ENCODE data around the gene FOXJ3.

FOXJ3 gene

DNA sequence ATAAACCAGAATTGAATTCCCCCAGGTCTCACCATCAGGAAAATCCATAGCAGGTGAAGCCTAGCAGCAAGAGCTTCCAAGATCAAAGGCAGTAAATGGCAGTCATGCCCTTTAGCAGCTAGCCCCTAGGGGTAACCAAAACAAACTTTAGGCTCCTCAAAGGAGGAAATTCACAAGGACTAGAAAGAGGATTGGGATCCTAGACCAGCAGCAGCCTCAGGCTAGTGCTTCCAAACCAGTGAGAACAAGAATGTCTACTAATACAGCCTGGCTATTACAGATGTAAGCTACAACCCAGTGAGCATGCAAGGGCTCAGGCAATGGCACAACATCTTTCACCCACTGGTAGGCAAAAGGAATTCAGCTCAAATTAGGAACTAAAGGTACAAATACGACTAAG, 34.4 kb upstream of the FOXJ3 start:
- H3K9ac ChIP-seq (ENCODE audit: insufficient read length, low read depth) = no peak overlapping the region
- no peaks in the 10 kb centered on the region for H3K27me3 ChIP-seq (ENCODE audit: insufficient read depth, insufficient read length)
- H3K9me3 ChIP-seq (ENCODE audit: insufficient read depth, low read length) = peaks cover 12% of the 10 kb centered on the region; the same call in 1 of the 2 replicates
- TF ChIP-seq YY1 (IDR thresholded peaks at IDR 0.05; ENCODE audit: insufficient read depth, insufficient read length) (no peak), ZNF274 (IDR thresholded peaks at IDR 0.05; ENCODE audit: low read depth, low read length) (no peak), SUZ12 (IDR thresholded peaks at IDR 0.05; ENCODE audit: extremely low read depth, insufficient read depth, insufficient read length) (no peak)
- H3K4me3 ChIP-seq (ENCODE audit: insufficient read length, low read depth) = no peak overlapping the region
- H3K4me1 ChIP-seq (ENCODE audit: insufficient read depth, insufficient read length) = no peaks in the 10 kb centered on the region
- DNase-seq (ENCODE audit: low read depth, low spot score) = no peak
- no peaks in the 10 kb centered on the region for H3K36me3 ChIP-seq (ENCODE audit: insufficient read depth, insufficient read length, low read length)

GRCh38 chr1:42368096-42368795, 33.2 kb upstream of the FOXJ3 start:
- Histone ChIP-seq H3K27me3 (ENCODE audit: insufficient read depth, insufficient read length) (no peaks in the 10 kb centered on the region), H3K9me3 (ENCODE audit: insufficient read depth, low read length) (peaks cover 12% of the 10 kb centered on the region; the same call in 1 of the 2 replicates), H3K4me1 (ENCODE audit: insufficient read depth, insufficient read length) (no peaks in the 10 kb centered on the region), H3K9ac (ENCODE audit: insufficient read length, low read depth) (no peak overlapping the region), H3K4me3 (ENCODE audit: insufficient read length, low read depth) (no peak overlapping the region), H3K36me3 (ENCODE audit: insufficient read depth, insufficient read length, low read length) (no peaks in the 10 kb centered on the region)
- no peak for DNase-seq (ENCODE audit: low read depth, low spot score)
- TF ChIP-seq ZNF274 (IDR thresholded peaks at IDR 0.05; ENCODE audit: low read depth, low read length) = no peak
- no peak for TF ChIP-seq YY1 (IDR thresholded peaks at IDR 0.05; ENCODE audit: insufficient read depth, insufficient read length)
- no peak for TF ChIP-seq SUZ12 (IDR thresholded peaks at IDR 0.05; ENCODE audit: extremely low read depth, insufficient read depth, insufficient read length)

GRCh38 chr1:42365118-42365517, 30.1 kb upstream of the FOXJ3 start:
- TF ChIP-seq SUZ12 (IDR thresholded peaks at IDR 0.05; ENCODE audit: extremely low read depth, insufficient read depth, insufficient read length) (no peak), YY1 (IDR thresholded peaks at IDR 0.05; ENCODE audit: insufficient read depth, insufficient read length) (no peak), ZNF274 (IDR thresholded peaks at IDR 0.05; ENCODE audit: low read depth, low read length) (no peak)
- DNase-seq (ENCODE audit: low read depth, low spot score) = no peak
- Histone ChIP-seq H3K4me3 (ENCODE audit: insufficient read length, low read depth) (no peak overlapping the region), H3K36me3 (ENCODE audit: insufficient read depth, insufficient read length, low read length) (no peaks in the 10 kb centered on the region), H3K9me3 (ENCODE audit: insufficient read depth, low read length) (peaks cover 5% of the 10 kb centered on the region; the same call in 1 of the 2 replicates), H3K4me1 (ENCODE audit: insufficient read depth, insufficient read length) (no peaks in the 10 kb centered on the region), H3K27me3 (ENCODE audit: insufficient read depth, insufficient read length) (no peaks in the 10 kb centered on the region), H3K9ac (ENCODE audit: insufficient read length, low read depth) (no peak overlapping the region)

GRCh38 chr1:42364542-42364941, 29.5 kb upstream of the FOXJ3 start:
- no peaks in the 10 kb centered on the region for H3K27me3 ChIP-seq (ENCODE audit: insufficient read depth, insufficient read length)
- no peak for DNase-seq (ENCODE audit: low read depth, low spot score)

GRCh38 chr1:42364089-42364488, 29.1 kb upstream of the FOXJ3 start:
- Histone ChIP-seq H3K9me3 (ENCODE audit: insufficient read depth, low read length) (no peaks in the 10 kb centered on the region), H3K4me3 (ENCODE audit: insufficient read length, low read depth) (no peak overlapping the region), H3K4me1 (ENCODE audit: insufficient read depth, insufficient read length) (no peaks in the 10 kb centered on the region), H3K9ac (ENCODE audit: insufficient read length, low read depth) (no peak overlapping the region), H3K27me3 (ENCODE audit: insufficient read depth, insufficient read length) (no peaks in the 10 kb centered on the region), H3K36me3 (ENCODE audit: insufficient read depth, insufficient read length, low read length) (no peaks in the 10 kb centered on the region)
- TF ChIP-seq SUZ12 (IDR thresholded peaks at IDR 0.05; ENCODE audit: extremely low read depth, insufficient read depth, insufficient read length) (no peak), ZNF274 (IDR thresholded peaks at IDR 0.05; ENCODE audit: low read depth, low read length) (no peak), YY1 (IDR thresholded peaks at IDR 0.05; ENCODE audit: insufficient read depth, insufficient read length) (no peak)
- DNase-seq (ENCODE audit: low read depth, low spot score) = no peak

More at GRCh38 chr1:42364542-42364941, 29.5 kb upstream of the FOXJ3 start:
- Histone ChIP-seq H3K9me3 (ENCODE audit: insufficient read depth, low read length) (no peaks in the 10 kb centered on the region), H3K4me3 (ENCODE audit: insufficient read length, low read depth) (no peak overlapping the region), H3K4me1 (ENCODE audit: insufficient read depth, insufficient read length) (no peaks in the 10 kb centered on the region), H3K36me3 (ENCODE audit: insufficient read depth, insufficient read length, low read length) (no peaks in the 10 kb centered on the region), H3K9ac (ENCODE audit: insufficient read length, low read depth) (no peak overlapping the region)
- TF ChIP-seq YY1 (IDR thresholded peaks at IDR 0.05; ENCODE audit: insufficient read depth, insufficient read length) (no peak), SUZ12 (IDR thresholded peaks at IDR 0.05; ENCODE audit: extremely low read depth, insufficient read depth, insufficient read length) (no peak), ZNF274 (IDR thresholded peaks at IDR 0.05; ENCODE audit: low read depth, low read length) (no peak)

GRCh38 chr1:42359466-42359865, 24.4 kb upstream of the FOXJ3 start:
- H3K4me3 ChIP-seq (ENCODE audit: insufficient read length, low read depth) = no peak overlapping the region
- H3K4me1 ChIP-seq (ENCODE audit: insufficient read depth, insufficient read length) = no peaks in the 10 kb centered on the region
- H3K27me3 ChIP-seq (ENCODE audit: insufficient read depth, insufficient read length) = no peaks in the 10 kb centered on the region
- no peak for TF ChIP-seq ZNF274 (IDR thresholded peaks at IDR 0.05; ENCODE audit: low read depth, low read length)
- no peak for TF ChIP-seq YY1 (IDR thresholded peaks at IDR 0.05; ENCODE audit: insufficient read depth, insufficient read length)
- TF ChIP-seq SUZ12 (IDR thresholded peaks at IDR 0.05; ENCODE audit: extremely low read depth, insufficient read depth, insufficient read length) = no peak
- H3K9ac ChIP-seq (ENCODE audit: insufficient read length, low read depth) = no peak overlapping the region
- DNase-seq (ENCODE audit: low read depth, low spot score) = no peak
- H3K36me3 ChIP-seq (ENCODE audit: insufficient read depth, insufficient read length, low read length) = no peaks in the 10 kb centered on the region
- H3K9me3 ChIP-seq (ENCODE audit: insufficient read depth, low read length) = no peaks in the 10 kb centered on the region

GRCh38 chr1:42358791-42359190, 23.8 kb upstream of the FOXJ3 start:
- DNase-seq (ENCODE audit: low read depth, low spot score) = no peak
- Histone ChIP-seq H3K9ac (ENCODE audit: insufficient read length, low read depth) (no peak overlapping the region), H3K4me3 (ENCODE audit: insufficient read length, low read depth) (no peak overlapping the region), H3K27me3 (ENCODE audit: insufficient read depth, insufficient read length) (no peaks in the 10 kb centered on the region), H3K36me3 (ENCODE audit: insufficient read depth, insufficient read length, low read length) (no peaks in the 10 kb centered on the region), H3K9me3 (ENCODE audit: insufficient read depth, low read length) (no peaks in the 10 kb centered on the region), H3K4me1 (ENCODE audit: insufficient read depth, insufficient read length) (no peaks in the 10 kb centered on the region)
- TF ChIP-seq ZNF274 (IDR thresholded peaks at IDR 0.05; ENCODE audit: low read depth, low read length) (no peak), YY1 (IDR thresholded peaks at IDR 0.05; ENCODE audit: insufficient read depth, insufficient read length) (no peak), SUZ12 (IDR thresholded peaks at IDR 0.05; ENCODE audit: extremely low read depth, insufficient read depth, insufficient read length) (no peak)
